ENCODE data around the gene RAD51B.
"Not testable (repeated sequence)": the region's sequence is repeated elsewhere in the genome, so short reads cannot be mapped to it uniquely, and the experiment has no call there.

The RAD51B gene

GRCh38 chr14:68300608-68301007 lies 481.0 kb downstream of the RAD51B start:
- DNase-seq (ENCODE audit: low read depth, low spot score): no peak
- no peak overlapping the region for H3K27ac ChIP-seq

GRCh38 chr14:68301219-68301618 lies 481.6 kb downstream of the RAD51B start:
- no peak overlapping the region for H3K27ac ChIP-seq
- no peak for DNase-seq (ENCODE audit: low read depth, low spot score)

- not testable (repeated sequence) for DNase-seq (ENCODE audit: low read depth, low spot score)
These were observed 483.4 kb downstream of the RAD51B start for GRCh38 chr14:68302938-68303337.

GRCh38 chr14:68305738-68306137 lies 486.2 kb downstream of the RAD51B start:
- DNase-seq (ENCODE audit: low read depth, low spot score): no peak
- H3K27ac ChIP-seq: no peak overlapping the region

More at GRCh38 chr14:68302938-68303337, 483.4 kb downstream of the RAD51B start:
- not testable (repeated sequence) for H3K27ac ChIP-seq

GRCh38 chr14:68306265-68306933 lies 486.8 kb downstream of the RAD51B start:
- no peak for DNase-seq (ENCODE audit: low read depth, low spot score)
- H3K27ac ChIP-seq: peak overlapping the region; percentile 44

GRCh38 chr14:68306934-68307789 lies 487.6 kb downstream of the RAD51B start:
- H3K27ac ChIP-seq: peak overlapping the region; percentile 44
- peak; percentile 64 for DNase-seq (ENCODE audit: low read depth, low spot score)

GRCh38 chr14:68307790-68308168 lies 488.2 kb downstream of the RAD51B start:
- DNase-seq (ENCODE audit: low read depth, low spot score): no peak
- peak overlapping the region; percentile 44 for H3K27ac ChIP-seq

GRCh38 chr14:68308726-68309520 lies 489.3 kb downstream of the RAD51B start:
- DNase-seq (ENCODE audit: low read depth, low spot score): no peak
- no peak overlapping the region for H3K27ac ChIP-seq

- H3K27ac ChIP-seq: no peak overlapping the region
- DNase-seq (ENCODE audit: low read depth, low spot score): no peak
These were observed 490.0 kb downstream of the RAD51B start for GRCh38 chr14:68309616-68310015.

GRCh38 chr14:68312300-68312699 lies 492.7 kb downstream of the RAD51B start:
- no peak overlapping the region for H3K27ac ChIP-seq
- no peak for DNase-seq (ENCODE audit: low read depth, low spot score)

GRCh38 chr14:68312884-68313610 lies 493.5 kb downstream of the RAD51B start:
- DNase-seq (ENCODE audit: low read depth, low spot score): no peak
- no peak overlapping the region for H3K27ac ChIP-seq

GRCh38 chr14:68314642-68315041 lies 495.1 kb downstream of the RAD51B start:
- no peak overlapping the region for H3K27ac ChIP-seq
- DNase-seq (ENCODE audit: low read depth, low spot score): no peak

- DNase-seq (ENCODE audit: low read depth, low spot score): no peak
- H3K27ac ChIP-seq: no peak overlapping the region
These were observed 495.5 kb downstream of the RAD51B start for GRCh38 chr14:68315081-68315480.

- H3K27ac ChIP-seq: no peak overlapping the region
- DNase-seq (ENCODE audit: low read depth, low spot score): no peak
These were observed 496.7 kb downstream of the RAD51B start for GRCh38 chr14:68316078-68316868.

- DNase-seq (ENCODE audit: low read depth, low spot score): no peak
- H3K27ac ChIP-seq: no peak overlapping the region
These were observed 497.7 kb downstream of the RAD51B start for GRCh38 chr14:68317239-68317638.

GRCh38 chr14:68318828-68319227 lies 499.2 kb downstream of the RAD51B start:
- H3K27ac ChIP-seq: no peak overlapping the region
- DNase-seq (ENCODE audit: low read depth, low spot score): no peak

- no peak overlapping the region for H3K27ac ChIP-seq
- DNase-seq (ENCODE audit: low read depth, low spot score): no peak
These were observed 500.9 kb downstream of the RAD51B start for GRCh38 chr14:68320495-68320894.

GRCh38 chr14:68322940-68323620 lies 503.5 kb downstream of the RAD51B start:
- no peak overlapping the region for H3K27ac ChIP-seq
- no peak for DNase-seq (ENCODE audit: low read depth, low spot score)

All from epithelial cell of prostate (primary cell).